NCI-H128 (cell line): ENCODE measurements around the gene DAPK1.
"Not testable (repeated sequence)": the region's sequence is repeated elsewhere in the genome, so short reads cannot be mapped to it uniquely, and the experiment has no call there.

ENCODE experiments used
- DNase-seq: peaks from one replicate; lab custom pipeline; 2025; ENCODE audit not compliant: unreplicated experiment; lab: John Stamatoyannopoulos, UW

The DAPK1 gene

GRCh38 chr9:87542141-87542540 is 44.5 kb downstream of the DAPK1 start:
- DNase-seq = no peak

- no peak for DNase-seq
These were observed 45.6 kb downstream of the DAPK1 start for GRCh38 chr9:87543251-87543650.

DNA sequence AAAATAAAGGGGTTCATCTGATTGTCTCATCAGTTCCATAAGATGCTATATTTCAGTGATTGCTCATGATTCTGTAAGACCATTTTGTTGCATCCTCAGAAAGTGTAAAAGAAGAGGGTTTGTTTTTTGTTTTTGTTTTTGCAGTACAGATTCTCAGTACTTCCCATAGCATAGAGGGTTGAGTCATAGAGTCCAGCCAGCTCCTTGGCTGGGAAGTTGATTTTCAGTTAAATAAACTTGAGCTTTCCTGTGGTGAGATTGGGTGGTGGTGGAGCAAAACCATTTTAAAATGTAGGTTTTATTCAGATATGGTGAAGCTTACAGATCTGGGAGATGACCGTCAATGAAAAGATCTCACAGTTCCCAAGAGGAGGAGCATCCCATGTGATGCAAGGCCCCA is 48.2 kb downstream of the DAPK1 start:
- no peak for DNase-seq

GRCh38 chr9:87546704-87547103 is 49.0 kb downstream of the DAPK1 start:
- DNase-seq = no peak

DNA sequence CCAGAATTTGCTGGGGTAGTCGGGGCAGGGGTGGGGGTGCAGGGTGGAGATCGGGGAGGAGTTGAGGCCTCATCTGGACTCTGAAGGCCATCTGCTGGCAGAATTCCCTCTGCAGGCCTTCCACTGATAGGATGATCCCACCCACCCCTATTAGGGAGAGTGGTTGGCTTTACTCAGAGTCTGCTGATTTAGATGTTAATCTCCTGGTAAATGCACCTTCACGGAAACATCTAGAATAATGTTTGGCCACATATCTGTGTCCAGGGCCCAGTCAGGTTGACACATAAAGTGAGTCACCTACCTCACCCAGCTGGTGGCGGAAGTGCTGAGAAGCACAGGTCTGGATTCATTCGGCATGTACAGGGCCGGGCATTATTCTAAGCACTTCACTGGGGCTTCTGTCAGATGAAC is 50.0 kb downstream of the DAPK1 start:
- DNase-seq = no peak

GRCh38 chr9:87548159-87548558 is 50.5 kb downstream of the DAPK1 start:
- no peak for DNase-seq

DNA sequence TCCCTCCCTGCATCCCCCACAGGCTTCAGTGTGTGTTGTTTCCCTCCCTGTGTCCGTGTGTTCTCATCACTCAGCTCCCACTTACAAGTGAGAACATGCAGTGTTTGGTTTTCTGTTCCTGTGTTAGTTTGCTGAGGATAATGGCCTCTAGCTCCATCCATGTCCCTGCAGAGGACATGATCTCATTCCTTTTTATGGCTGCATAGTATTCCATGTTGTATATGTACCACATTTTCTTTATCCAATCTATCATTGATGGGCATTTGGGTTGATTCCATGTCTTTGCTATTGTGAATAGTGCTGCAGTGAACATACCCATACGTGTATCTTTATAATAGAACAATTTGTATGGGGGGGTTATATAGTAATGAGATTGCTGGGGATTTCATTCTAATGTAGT is 51.4 kb downstream of the DAPK1 start:
- DNase-seq = not testable (repeated sequence)

GRCh38 chr9:87549791-87550190 is 52.1 kb downstream of the DAPK1 start:
- DNase-seq = no peak

- DNase-seq = no peak
These were observed 52.7 kb downstream of the DAPK1 start for GRCh38 chr9:87550253-87550954.

DNA sequence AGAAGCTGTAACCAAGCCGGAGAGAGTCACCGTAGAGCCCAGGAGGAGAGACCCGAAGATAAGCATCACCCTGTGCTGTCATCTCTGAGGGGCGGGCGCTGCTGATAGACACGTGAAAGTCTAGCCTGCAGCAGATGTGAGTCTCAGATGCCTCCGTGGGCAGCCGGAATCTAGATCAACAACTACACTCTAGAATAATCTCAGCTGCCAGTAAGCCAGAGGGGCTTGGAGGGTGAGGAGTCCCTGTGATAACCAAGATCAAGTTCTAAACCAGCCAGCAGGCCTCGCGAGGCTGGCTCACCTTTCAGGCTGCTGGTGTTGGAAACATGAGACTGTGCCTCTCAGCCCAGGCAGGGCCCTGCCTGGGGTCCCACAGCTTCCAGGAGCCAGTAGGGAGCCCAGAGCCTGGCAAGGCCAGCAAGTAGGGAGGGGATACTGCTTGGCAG is 54.1 kb downstream of the DAPK1 start:
- no peak for DNase-seq

DNA sequence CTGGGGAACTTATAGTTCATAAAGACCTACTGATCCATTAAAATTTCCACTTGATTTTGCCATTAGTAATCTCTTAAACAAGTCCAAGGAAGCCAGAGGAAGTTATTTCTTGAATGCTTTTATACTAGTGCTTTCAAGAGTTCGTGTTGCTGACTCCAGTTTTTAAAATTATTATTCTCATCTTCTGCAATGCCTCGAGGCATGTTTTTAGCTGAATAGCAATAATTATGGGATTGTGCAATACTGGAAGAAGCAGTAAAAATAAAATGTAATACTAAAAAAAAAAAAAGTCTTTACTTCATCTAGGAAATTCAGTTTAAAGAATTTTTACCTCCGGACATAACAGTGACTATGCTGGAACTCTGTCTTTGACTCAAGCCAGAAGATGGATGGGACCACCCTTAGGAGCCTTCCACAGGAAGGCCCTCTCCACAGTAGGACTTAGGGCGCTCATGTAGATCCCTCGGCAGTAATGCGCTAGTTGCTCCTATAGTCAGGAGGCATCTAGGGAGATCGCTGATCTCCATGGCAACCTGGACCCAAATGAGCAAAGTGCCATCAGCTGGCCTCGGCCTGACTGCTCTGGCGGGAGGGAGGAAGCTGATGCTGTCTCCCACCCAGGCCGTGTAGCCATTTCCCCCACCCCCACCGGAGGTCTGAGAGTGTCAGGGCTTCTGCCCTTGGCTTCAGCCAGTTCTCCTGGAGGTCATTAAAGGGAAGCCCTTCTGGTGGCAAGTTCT is 56.7 kb downstream of the DAPK1 start:
- DNase-seq = no peak

- no peak for DNase-seq
These were observed 57.3 kb downstream of the DAPK1 start for GRCh38 chr9:87554976-87555375.

- no peak for DNase-seq
These were observed 58.4 kb downstream of the DAPK1 start for GRCh38 chr9:87556039-87556438.

GRCh38 chr9:87556821-87557220 is 59.2 kb downstream of the DAPK1 start:
- no peak for DNase-seq

DNA sequence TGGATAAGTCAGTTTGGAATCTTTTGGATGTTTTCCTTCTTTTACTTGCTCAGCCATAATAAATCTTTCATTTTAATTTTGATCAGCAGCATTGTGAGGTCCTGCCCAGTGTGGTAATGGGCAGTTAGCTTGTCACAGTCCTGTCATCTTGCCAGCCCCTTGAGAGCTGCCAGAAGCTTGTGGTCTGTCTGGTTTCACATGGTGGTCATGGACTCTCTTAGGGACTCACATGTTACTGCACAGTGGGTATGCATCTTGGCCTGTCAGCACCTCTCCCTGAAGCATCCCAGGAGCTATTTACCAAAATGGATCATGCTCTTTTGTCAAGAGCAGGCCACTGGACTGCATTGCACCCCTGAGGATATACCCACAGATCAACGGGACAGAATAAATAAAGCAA is 60.3 kb downstream of the DAPK1 start:
- DNase-seq = no peak

GRCh38 chr9:87558606-87559190 is 61.0 kb downstream of the DAPK1 start:
- no peak for DNase-seq

- no peak for DNase-seq
These were observed 64.4 kb downstream of the DAPK1 start for GRCh38 chr9:87562062-87562461.

- DNase-seq = no peak
These were observed 65.0 kb downstream of the DAPK1 start for GRCh38 chr9:87562530-87563170.

DNA sequence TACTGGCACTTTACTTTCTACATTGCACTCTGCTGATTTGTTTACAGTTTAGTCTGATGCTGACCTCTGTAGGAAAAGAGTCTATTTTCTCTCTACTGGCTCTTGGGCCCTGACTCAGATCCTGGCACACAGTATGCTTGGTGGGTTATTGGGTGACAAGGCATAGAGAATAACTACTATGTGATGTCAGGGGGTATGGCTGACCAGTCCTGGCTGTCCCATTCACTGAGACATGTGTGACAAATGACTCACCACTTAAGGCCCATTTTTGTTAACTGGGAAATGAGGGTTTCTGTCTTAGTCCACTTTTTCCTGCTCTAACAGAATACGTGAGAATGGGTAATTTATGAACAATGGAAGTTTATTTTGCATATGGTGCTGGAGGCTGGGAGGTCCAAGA is 66.4 kb downstream of the DAPK1 start:
- no peak for DNase-seq

DNA sequence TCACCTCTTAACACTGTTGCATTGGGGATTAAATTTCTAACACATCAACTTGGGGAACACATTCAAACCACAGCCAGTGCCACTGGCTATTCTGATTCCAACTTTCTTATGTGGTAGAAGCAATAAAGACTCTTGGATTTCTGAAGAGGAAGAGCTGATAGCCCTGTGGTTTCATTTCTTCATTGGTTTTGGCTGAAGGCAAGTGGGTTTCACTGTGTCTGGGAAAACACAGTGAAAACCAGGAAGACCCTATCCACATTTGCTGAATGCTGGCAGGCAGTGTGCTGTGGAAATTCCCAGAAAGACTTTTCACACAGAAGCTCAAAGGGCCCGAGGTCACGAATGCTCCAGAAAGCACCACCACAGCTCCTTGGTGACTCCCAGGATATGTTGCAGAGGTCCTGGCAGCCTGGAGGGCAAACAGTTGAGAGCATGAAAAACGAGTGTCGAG is 67.1 kb downstream of the DAPK1 start:
- DNase-seq = no peak

- no peak for DNase-seq
These were observed 69.3 kb downstream of the DAPK1 start for GRCh38 chr9:87567001-87567400.

DNA sequence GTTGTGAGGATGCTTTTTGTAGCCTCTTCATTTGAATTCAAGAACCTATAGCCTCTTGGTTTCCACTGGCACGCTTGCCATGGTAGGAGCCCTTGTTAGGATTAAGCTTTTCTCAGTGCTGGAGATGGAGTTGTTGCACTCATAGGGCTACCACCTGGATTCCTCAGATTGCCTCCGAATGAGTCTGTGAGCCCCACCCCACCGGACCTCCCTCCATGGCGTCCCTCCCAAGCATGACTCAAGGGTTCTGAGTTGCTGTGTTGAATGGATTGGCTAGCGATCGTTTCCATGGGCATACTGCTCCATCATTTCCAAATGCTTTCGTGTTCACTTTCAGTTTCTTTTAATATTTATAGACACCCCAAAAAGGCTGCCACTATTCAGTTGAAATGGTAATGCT is 69.9 kb downstream of the DAPK1 start:
- DNase-seq = no peak
